GM12878 (cell line): ENCODE measurements around the gene TBC1D1. TPM values are rescaled to one million over a fixed set of nuclear protein-coding genes. Genes with fewer than 3 reads are reported as not detected.

ENCODE experiments used
- ATAC-seq: fragments of 200-7000 bp; cut with Tn5 transposase; 3 replicates; pipeline ENCODE4 v1.9.1; 2020; ENCODE audit warnings: mild to moderate bottlenecking, moderate library complexity
- BruUV-seq: library from RNA; stranded (reverse); fragments of 400-500 nt; replicated peaks from 2 replicates; lab custom pipeline; 2021; lab: Mats Ljungman, UMichigan
- CTCF ChIA-PET: fragments of 300-600 bp; sonication (Branson Sonifier 250); formaldehyde crosslinking; extraction: SDS; loops from one replicate; lab custom pipeline; 2021; ENCODE audit warnings: inconsistent platforms; lab: Yijun Ruan, JAX
- POLR2A ChIA-PET: fragments of 350-600 bp; formaldehyde crosslinking; extraction: SDS; loops from one replicate; lab custom pipeline; 2021; ENCODE audit warnings: inconsistent platforms; lab: Charles Lee
- RAD21 ChIA-PET: fragments of 300-600 bp; sonication (Branson Sonifier 250); formaldehyde crosslinking; loops from one replicate; lab custom pipeline; 2023; ENCODE audit warnings: antibody characterized with exemption; ENCODE audit not compliant: unreplicated experiment; lab: Charles Lee
- SMC1A ChIA-PET: fragments of 300-600 bp; sonication (Branson Sonifier 250); formaldehyde crosslinking; loops from one replicate; lab custom pipeline; 2023; ENCODE audit not compliant: unreplicated experiment, uncharacterized antibody; lab: Charles Lee
- DNase-seq: peaks from one replicate; pipeline ENCODE4 v3.0.0-alpha.2; 2011; ENCODE audit warnings: low read depth, low spot score
- FAIRE-seq: peaks from 3 replicates; lab custom pipeline; 2011; peaks lifted over from hg19 to GRCh38; lab: Jason Lieb, UNC
- H2AFZ ChIP-seq: 2 replicates; pipeline ENCODE4 v1.6.0; 2011; ENCODE audit warnings: low read depth, low read length, control low read depth; ENCODE audit not compliant: control insufficient read depth
- H3K27ac ChIP-seq: 2 replicates; pipeline ENCODE4 v1.5.1; 2011; ENCODE audit warnings: control low read depth; ENCODE audit not compliant: control insufficient read depth, insufficient read depth
- H3K27me3 ChIP-seq, 2 experiments: replicated peaks in 1 of 2; 2 replicates each; pipeline versions ENCODE4 v1.6.0 to v1.6.1; 2011; ENCODE audit warnings: low read length in 1 of 2; ENCODE audit not compliant: control insufficient read depth in 2 of 2, insufficient read depth in 2 of 2
- H3K36me3 ChIP-seq, 2 experiments: 2 replicates each; pipeline ENCODE4 v1.5.1; 2011; ENCODE audit warnings: low read length in 1 of 2; ENCODE audit not compliant: control insufficient read depth in 2 of 2, insufficient read depth in 2 of 2
- H3K4me1 ChIP-seq: 2 replicates; pipeline ENCODE4 v1.6.1; 2011; ENCODE audit warnings: mild to moderate bottlenecking, low read length, moderate library complexity, mixed read lengths; ENCODE audit not compliant: control insufficient read depth, insufficient read depth
- H3K4me2 ChIP-seq: 2 replicates; pipeline ENCODE4 v1.6.0; 2011; ENCODE audit warnings: control low read depth; ENCODE audit not compliant: control insufficient read depth, insufficient read depth
- H3K4me3 ChIP-seq: fragments of 200-600 bp; sonication (generic); 2 replicates; pipeline ENCODE4 v1.5.1; 2016
- H3K79me2 ChIP-seq: 2 replicates; pipeline ENCODE4 v1.6.0; 2011; ENCODE audit warnings: low read length; ENCODE audit not compliant: control insufficient read depth, insufficient read depth
- H3K9ac ChIP-seq: 2 replicates; pipeline ENCODE4 v1.8.0; 2011; ENCODE audit warnings: low read length, control low read depth, mixed read lengths; ENCODE audit not compliant: control insufficient read depth, insufficient read depth
- H3K9me3 ChIP-seq: replicated peaks from 3 replicates; pipeline ENCODE4 v1.5.1; 2011; ENCODE audit warnings: mild to moderate bottlenecking, low read length; ENCODE audit not compliant: control insufficient read depth, insufficient read depth
- H4K20me1 ChIP-seq: 2 replicates; pipeline ENCODE4 v1.6.0; 2011; ENCODE audit not compliant: control insufficient read depth, insufficient read depth
- ATF7 ChIP-seq: fragments of 450-650 bp; IDR thresholded peaks from 2 replicates; pipeline ENCODE4 v1.6.1; 2016; ENCODE audit warnings: low read depth, mild to moderate bottlenecking
- CHD1 ChIP-seq: IDR thresholded peaks from 2 replicates; pipeline ENCODE4 v1.6.1; 2012; ENCODE audit warnings: low read depth, low read length, improper control_type of control experiment
- CHD2 ChIP-seq: IDR thresholded peaks from 2 replicates; pipeline ENCODE4 v1.6.1; 2011; ENCODE audit warnings: low read depth, low read length, improper control_type of control experiment, borderline replicate concordance
- EP300 ChIP-seq, 2 experiments: fragments of 150-350 bp in 1 of 2; IDR thresholded peaks; 2 replicates each; pipeline ENCODE4 v1.6.1; 2011 to 2012; ENCODE audit warnings: low read depth in 2 of 2, low read length in 2 of 2, borderline replicate concordance in 1 of 2, improper control_type of control experiment in 1 of 2, inconsistent platforms in 1 of 2; ENCODE audit not compliant: control insufficient read depth in 1 of 2
- HDGF ChIP-seq: fragments of 450-650 bp; IDR thresholded peaks from 2 replicates; pipeline ENCODE4 v1.6.1; 2016; ENCODE audit warnings: antibody characterized with exemption
- NFIC ChIP-seq: IDR thresholded peaks from 2 replicates; pipeline ENCODE4 v1.6.1; 2012; ENCODE audit warnings: low read depth, mild to moderate bottlenecking, inconsistent platforms, low read length, moderate library complexity
- PAX8 ChIP-seq: fragments of 450-650 bp; IDR thresholded peaks from 2 replicates; pipeline ENCODE4 v1.6.1; 2017; ENCODE audit warnings: mild to moderate bottlenecking, moderate library complexity
- POLR2AphosphoS5 ChIP-seq: IDR thresholded peaks from 2 replicates; pipeline ENCODE4 v1.6.1; 2011; ENCODE audit warnings: mild to moderate bottlenecking, low read length, inconsistent platforms
- RB1 ChIP-seq: fragments of 450-650 bp; formaldehyde crosslinking; IDR thresholded peaks from 2 replicates; pipeline ENCODE4 v1.6.1; 2017; ENCODE audit warnings: mild to moderate bottlenecking, borderline replicate concordance
- RCOR1 ChIP-seq: conservative IDR thresholded peaks from 2 replicates; pipeline ENCODE4 v1.6.1; 2012; ENCODE audit warnings: low read depth, low read length, improper control_type of control experiment
- SIX5 ChIP-seq: IDR thresholded peaks from 2 replicates; pipeline ENCODE4 v1.6.1; 2011; ENCODE audit warnings: mild to moderate bottlenecking, low read depth, low read length, moderate library complexity; ENCODE audit not compliant: severe bottlenecking
- SMAD5 ChIP-seq: IDR thresholded peaks from 2 replicates; pipeline ENCODE4 v1.6.1; 2016; ENCODE audit warnings: antibody characterized with exemption, low read depth
- SREBF1 ChIP-seq: IDR thresholded peaks from 2 replicates; pipeline ENCODE4 v1.6.1; 2012; ENCODE audit warnings: mild to moderate bottlenecking, low read length
- SREBF2 ChIP-seq: IDR thresholded peaks from 2 replicates; pipeline ENCODE4 v1.6.1; 2012; ENCODE audit warnings: mild to moderate bottlenecking, low read length
- SUZ12 ChIP-seq: fragments of 200-600 bp; sonication (generic); IDR thresholded peaks from one replicate; pipeline ENCODE4 v1.6.1; 2018; ENCODE audit warnings: antibody characterized with exemption, mild to moderate bottlenecking; ENCODE audit not compliant: unreplicated experiment
- WRNIP1 ChIP-seq: IDR thresholded peaks from 2 replicates; pipeline ENCODE4 v1.6.1; 2011; ENCODE audit warnings: low read depth, low read length, improper control_type of control experiment, borderline replicate concordance
- WGBS: methylation state at CpG from one replicate; pipeline ENCODE4 v1.1.6; 2016; ENCODE audit warnings: low lambda C conversion rate; ENCODE audit not compliant: insufficient replicate concordance, insufficient coverage; ENCODE audit errors: missing lambda C conversion rate; 5-methylcytosine and 5-hydroxymethylcytosine counted together
- in situ Hi-C: fragments of 300-500 bp; cut with MboI; formaldehyde crosslinking; loops from 9 replicates; pipeline ENCODE4 v1.14.3; 2018; ENCODE audit warnings: mixed read lengths
- intact Hi-C: fragments of 100-400 bp; cut with micrococcal nuclease; formaldehyde crosslinking; loops from one replicate; pipeline ENCODE4 v1.14.2; 2022; ENCODE audit not compliant: unreplicated experiment
- polyA plus RNA-seq, 11 experiments: library from polyadenylated mRNA; depleted of rRNA in 4 of 11; unstranded in 6 of 11; stranded (reverse) in 5 of 11; fragments of >200 nt; fragmentation: Nextera tagmentation in 4 of 11; fragmentation: Illumina TruSeq in 1 of 11; extraction: Ambion mirVana in 4 of 11; extraction: Trizol in 1 of 11; gene quantifications; 1 replicate in 1 of 11; 2 replicates in 10 of 11; pipeline versions ENCODE4 v1.2.1 to v1.2.3, GENCODE V29; 2011 to 2016; ENCODE audit warnings: inconsistent platforms in 2 of 11, missing spikeins in 2 of 11, low read depth in 1 of 11
- total RNA-seq, 4 experiments: library from RNA; depleted of rRNA in 3 of 4; stranded (reverse); fragments of >200 nt in 3 of 4; fragmentation: Illumina TruSeq in 1 of 4; extraction: Trizol in 1 of 4; gene quantifications; 2 replicates each; pipeline versions ENCODE4 v1.2.1 to v1.2.3, GENCODE V29; 2013 to 2021
- TF ChIP-seq, protein P1 (sequence below): IDR thresholded peaks from 2 replicates; pipeline ENCODE4 v1.6.1; 2012; ENCODE audit warnings: improper control_type of control experiment, low read depth, low read length; ENCODE audit not compliant: insufficient replicate concordance

The TBC1D1 gene
- total and polyA plus RNA-seq, 10 of the 15 experiments (the other 5 are each of a cell fraction or from before 2014, with no cell fraction given), result 5.3 to 102 (median 57.8) TPM

DNA sequence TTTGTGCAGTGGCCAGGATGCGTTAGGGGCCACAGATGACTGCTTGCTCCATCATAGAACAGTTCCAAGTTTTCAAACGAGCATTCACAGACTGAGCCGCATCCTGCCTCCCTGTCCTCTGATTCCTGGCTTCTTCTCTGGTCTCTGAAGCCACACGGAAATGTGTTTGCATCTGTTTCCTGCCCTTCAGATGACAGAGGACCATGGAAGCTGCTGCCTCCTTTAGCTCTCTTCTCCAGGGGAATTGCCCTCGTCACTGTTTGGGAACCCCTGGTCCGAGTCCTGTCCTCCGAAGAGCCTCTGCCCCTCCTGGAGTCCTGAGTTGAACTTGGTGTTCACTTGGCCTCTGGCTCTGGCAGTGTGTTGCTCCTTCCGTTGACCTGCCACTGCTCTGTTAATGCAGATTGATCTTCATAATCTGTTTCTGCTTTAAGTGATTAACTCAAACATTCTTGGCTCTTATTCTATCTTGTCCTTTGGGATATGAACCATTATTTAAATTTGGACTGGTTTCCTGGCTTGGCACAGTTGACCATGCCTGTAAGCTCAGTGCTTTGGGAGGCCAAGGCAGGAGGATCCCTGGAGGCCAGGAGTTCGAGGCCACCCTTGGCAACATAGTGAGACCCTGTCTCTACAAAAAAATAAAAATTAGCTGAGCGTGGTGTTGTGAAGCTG, 165.3 kb downstream of the TBC1D1 start:
- peaks cover 15 to 23% of the 10 kb centered on the region in 2 experiments for H3K36me3 ChIP-seq
- H3K27me3 ChIP-seq, result no peaks in the 10 kb centered on the region
- no peak overlapping the region for H3K27ac ChIP-seq
- no peak overlapping the region for H3K4me2 ChIP-seq
- SMC1A ChIA-PET, result interaction anchor here (1.3 kb wide), 1 partner anchor 263 kb away, joined by 3 read pairs; no protein-coding TSS in a partner anchor
- in situ Hi-C loops (no loop called here), intact Hi-C loops (no loop called here)
- WGBS, result 94% methylated on average over 10 of the region's 10 CpGs
- POLR2A ChIA-PET, result no interaction called here
- FAIRE-seq, result no peak
- RAD21 ChIA-PET, result interaction anchor here (1.5 kb wide), 1 partner anchor 619 kb away, joined by 3 read pairs; no protein-coding TSS in a partner anchor
- no peak overlapping the region for H3K4me3 ChIP-seq
- no peak for DNase-seq
- BruUV-seq, result no TSS peak
- no peak overlapping the region for H2AFZ ChIP-seq
- H4K20me1 ChIP-seq, result no peaks in the 10 kb centered on the region
- H3K4me1 ChIP-seq, result no peaks in the 10 kb centered on the region
- no peaks in the 10 kb centered on the region for H3K9me3 ChIP-seq
- CTCF ChIA-PET, result interaction anchor here (0.7 to 1.8 kb wide), 3 partner anchors 13 to 619 kb away, joined by 3 to 6 read pairs (median 3); no protein-coding TSS in a partner anchor
- H3K9ac ChIP-seq, result no peak overlapping the region
- H3K79me2 ChIP-seq, result no peaks in the 10 kb centered on the region
- ATAC-seq, result no peak
- TF ChIP-seq POLR2AphosphoS5 (no peak), PAX8 (no peak), SUZ12 (no peak), SIX5 (no peak), CHD1 (no peak), CHD2 (no peak), RB1 (no peak), RCOR1 (no peak), SREBF2 (no peak), ATF7 (no peak), EP300 (IDR thresholded peaks at IDR 0.05; ENCODE audit: borderline replicate concordance in 1 of 2, control insufficient read depth in 1 of 2, low read depth in 2 of 2, low read length in 2 of 2) (no peak), SMAD5 (no peak), SREBF1 (no peak), NFIC (no peak), HDGF (no peak), WRNIP1 (no peak)
- TF ChIP-seq, protein P1, sequence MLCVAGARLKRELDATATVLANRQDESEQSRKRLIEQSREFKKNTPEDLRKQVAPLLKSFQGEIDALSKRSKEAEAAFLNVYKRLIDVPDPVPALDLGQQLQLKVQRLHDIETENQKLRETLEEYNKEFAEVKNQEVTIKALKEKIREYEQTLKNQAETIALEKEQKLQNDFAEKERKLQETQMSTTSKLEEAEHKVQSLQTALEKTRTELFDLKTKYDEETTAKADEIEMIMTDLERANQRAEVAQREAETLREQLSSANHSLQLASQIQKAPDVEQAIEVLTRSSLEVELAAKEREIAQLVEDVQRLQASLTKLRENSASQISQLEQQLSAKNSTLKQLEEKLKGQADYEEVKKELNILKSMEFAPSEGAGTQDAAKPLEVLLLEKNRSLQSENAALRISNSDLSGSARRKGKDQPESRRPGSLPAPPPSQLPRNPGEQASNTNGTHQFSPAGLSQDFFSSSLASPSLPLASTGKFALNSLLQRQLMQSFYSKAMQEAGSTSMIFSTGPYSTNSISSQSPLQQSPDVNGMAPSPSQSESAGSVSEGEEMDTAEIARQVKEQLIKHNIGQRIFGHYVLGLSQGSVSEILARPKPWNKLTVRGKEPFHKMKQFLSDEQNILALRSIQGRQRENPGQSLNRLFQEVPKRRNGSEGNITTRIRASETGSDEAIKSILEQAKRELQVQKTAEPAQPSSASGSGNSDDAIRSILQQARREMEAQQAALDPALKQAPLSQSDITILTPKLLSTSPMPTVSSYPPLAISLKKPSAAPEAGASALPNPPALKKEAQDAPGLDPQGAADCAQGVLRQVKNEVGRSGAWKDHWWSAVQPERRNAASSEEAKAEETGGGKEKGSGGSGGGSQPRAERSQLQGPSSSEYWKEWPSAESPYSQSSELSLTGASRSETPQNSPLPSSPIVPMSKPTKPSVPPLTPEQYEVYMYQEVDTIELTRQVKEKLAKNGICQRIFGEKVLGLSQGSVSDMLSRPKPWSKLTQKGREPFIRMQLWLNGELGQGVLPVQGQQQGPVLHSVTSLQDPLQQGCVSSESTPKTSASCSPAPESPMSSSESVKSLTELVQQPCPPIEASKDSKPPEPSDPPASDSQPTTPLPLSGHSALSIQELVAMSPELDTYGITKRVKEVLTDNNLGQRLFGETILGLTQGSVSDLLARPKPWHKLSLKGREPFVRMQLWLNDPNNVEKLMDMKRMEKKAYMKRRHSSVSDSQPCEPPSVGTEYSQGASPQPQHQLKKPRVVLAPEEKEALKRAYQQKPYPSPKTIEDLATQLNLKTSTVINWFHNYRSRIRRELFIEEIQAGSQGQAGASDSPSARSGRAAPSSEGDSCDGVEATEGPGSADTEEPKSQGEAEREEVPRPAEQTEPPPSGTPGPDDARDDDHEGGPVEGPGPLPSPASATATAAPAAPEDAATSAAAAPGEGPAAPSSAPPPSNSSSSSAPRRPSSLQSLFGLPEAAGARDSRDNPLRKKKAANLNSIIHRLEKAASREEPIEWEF, result no peak
